ENCODE data around the gene SDF2.
A peak's percentile ranks its signal among the peaks of the same experiment; 100 is the strongest.

The SDF2 gene

DNA sequence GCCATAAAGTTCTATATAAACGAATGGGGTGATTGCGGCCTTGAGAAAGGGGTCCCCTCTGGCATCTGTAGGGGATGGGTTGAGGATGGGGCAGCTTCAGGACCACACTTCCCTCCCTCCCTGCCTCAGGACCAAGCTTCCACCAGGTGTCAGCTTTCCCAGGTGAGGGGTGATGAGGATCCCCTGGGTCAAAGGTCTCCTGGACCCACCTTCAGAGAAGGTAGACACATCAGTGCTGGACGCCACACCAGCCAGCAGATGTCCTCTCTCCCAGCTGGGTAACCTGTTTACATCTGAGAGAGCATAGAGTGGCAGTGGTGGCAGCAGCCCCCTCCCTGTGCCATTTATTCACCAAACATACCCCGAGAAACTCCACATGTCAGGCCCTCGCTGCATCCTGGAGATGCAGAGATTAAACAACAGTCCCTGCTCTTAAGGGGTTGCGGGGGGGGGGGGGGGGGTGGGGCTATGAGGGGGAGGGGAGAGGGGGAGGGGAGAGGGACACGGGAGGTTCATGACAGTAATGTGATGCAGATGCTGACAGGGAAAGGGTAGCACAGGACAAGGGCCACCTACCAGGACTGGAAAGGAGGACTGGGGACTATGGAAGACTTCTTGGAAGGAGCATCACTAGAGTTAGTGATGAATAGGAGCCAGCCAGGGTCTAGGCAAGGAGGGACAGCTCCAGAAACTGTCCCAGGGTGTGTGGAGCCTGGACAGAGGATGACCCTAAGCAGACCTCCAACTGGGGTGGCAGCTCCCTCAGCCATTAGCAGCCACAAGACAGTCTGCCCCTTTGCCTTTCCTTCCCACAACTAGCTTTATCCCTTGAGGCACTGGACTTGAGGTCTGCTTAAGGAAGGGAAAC lies 45.0 kb upstream of the SDF2 start:
- Histone ChIP-seq H3K27me3 (ENCODE audit: control insufficient read depth in 3 of 3, insufficient read depth in 3 of 3, low read depth in 1 of 3, low read length in 3 of 3) (no peaks in the 10 kb centered on the region), H2AFZ (ENCODE audit: low read length) (no peak overlapping the region), H3K79me1 (ENCODE audit: low read depth, low read length) (peaks cover 9% of the 10 kb centered on the region), H3K23ac (ENCODE audit: low read depth, low read length, poor library complexity) (no peak overlapping the region), H3K18ac (ENCODE audit: low read length) (no peak overlapping the region), H3K4ac (ENCODE audit: low read length) (no peak overlapping the region), H4K8ac (ENCODE audit: low read depth, low read length) (no peak overlapping the region), H3K9me3 (replicated peaks in 1 of 2; ENCODE audit: control insufficient read depth in 2 of 2, insufficient read depth in 1 of 2, low read depth in 1 of 2, low read length in 2 of 2) (no peaks in the 10 kb centered on the region), H2BK12ac (ENCODE audit: low read length) (no peak overlapping the region), H2BK15ac (ENCODE audit: low read length) (no peak overlapping the region), H2BK120ac (ENCODE audit: low read depth, low read length) (no peak overlapping the region), H2BK5ac (ENCODE audit: low read length) (no peak overlapping the region), H3K27ac (replicated peaks; ENCODE audit: low read length) (no peak overlapping the region), H3K4me3 (ENCODE audit: low read length in 2 of 2) (no peak overlapping the region), H3K9ac (ENCODE audit: low read depth, low read length, poor library complexity) (no peak overlapping the region), H3K14ac (ENCODE audit: low read length) (no peak overlapping the region), H3K36me3 (replicated peaks in 1 of 2; ENCODE audit: control insufficient read depth in 2 of 2, insufficient read depth in 2 of 2, low read length in 2 of 2) (peaks cover 16 to 39% of the 10 kb centered on the region in 2 donors), H2AK5ac (ENCODE audit: low read depth, low read length) (no peak overlapping the region), H4K91ac (ENCODE audit: low read depth, low read length, poor library complexity) (no peak overlapping the region), H3K4me2 (ENCODE audit: insufficient read depth, low read length, poor library complexity, severe bottlenecking) (no peak overlapping the region), H3K4me1 (ENCODE audit: control insufficient read depth in 2 of 2, insufficient read depth in 1 of 2, low read depth in 1 of 2, low read length in 2 of 2) (peaks cover 21% of the 10 kb centered on the region in 2 donors)
- DNase-seq (ENCODE audit: low spot score), result no peak
- WGBS, 2 donors (ENCODE audit: extremely low coverage in 2 of 2, insufficient read length in 2 of 2, insufficient replicate concordance in 1 of 2), result no CpG with 5 or more reads among the region's 7 CpGs

DNA sequence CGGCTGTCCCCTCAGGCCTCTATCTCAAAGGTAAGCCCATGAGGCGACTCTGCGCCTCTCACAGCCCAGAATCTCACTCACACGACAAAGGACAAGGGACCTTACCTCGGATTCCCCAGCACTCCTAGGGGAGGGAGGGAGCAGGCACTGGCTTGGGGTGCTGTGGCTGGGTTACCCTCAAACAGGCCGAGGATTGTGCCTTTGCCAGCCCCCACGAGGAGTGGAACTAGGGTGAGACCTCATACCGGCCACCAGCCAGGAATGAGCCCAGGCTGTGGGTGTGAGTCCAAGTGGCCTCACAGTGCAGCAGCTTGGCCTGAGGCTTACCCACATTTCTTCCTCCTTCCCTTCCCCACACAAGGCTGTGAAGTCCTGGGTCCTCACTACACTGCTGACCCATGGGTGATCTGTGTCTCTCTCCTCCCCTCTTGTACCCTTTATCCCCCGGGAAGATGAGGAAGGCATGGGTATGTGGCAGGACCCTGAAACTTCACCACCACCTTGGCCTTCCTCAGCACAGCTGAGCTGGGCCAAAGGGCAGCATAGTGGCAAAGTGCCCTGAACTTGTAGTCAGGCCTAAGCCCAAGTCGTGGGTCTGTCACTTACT lies 44.1 kb upstream of the SDF2 start:
- peaks cover 9% of the 10 kb centered on the region for H3K79me1 ChIP-seq (ENCODE audit: low read depth, low read length)
- no CpG with 5 or more reads among the region's 10 CpGs for WGBS, 2 donors (ENCODE audit: extremely low coverage in 2 of 2, insufficient read length in 2 of 2, insufficient replicate concordance in 1 of 2)
- no peak overlapping the region for H3K18ac ChIP-seq (ENCODE audit: low read length)

GRCh38 chr17:28705074-28705659 lies 43.5 kb upstream of the SDF2 start:
- no peak for DNase-seq (ENCODE audit: low spot score)
- Histone ChIP-seq H2BK15ac (ENCODE audit: low read length) (no peak overlapping the region), H2BK5ac (ENCODE audit: low read length) (no peak overlapping the region), H2AFZ (ENCODE audit: low read length) (no peak overlapping the region), H4K8ac (ENCODE audit: low read depth, low read length) (no peak overlapping the region), H3K4me2 (ENCODE audit: insufficient read depth, low read length, poor library complexity, severe bottlenecking) (no peak overlapping the region), H4K91ac (ENCODE audit: low read depth, low read length, poor library complexity) (no peak overlapping the region), H3K23ac (ENCODE audit: low read depth, low read length, poor library complexity) (no peak overlapping the region), H3K4me3 (ENCODE audit: low read length in 2 of 2) (peak overlapping the region in 1 of 2 donors; percentile 26), H3K9me3 (replicated peaks in 1 of 2; ENCODE audit: control insufficient read depth in 2 of 2, insufficient read depth in 1 of 2, low read depth in 1 of 2, low read length in 2 of 2) (no peaks in the 10 kb centered on the region), H2AK5ac (ENCODE audit: low read depth, low read length) (peak overlapping the region; percentile 37), H3K4ac (ENCODE audit: low read length) (no peak overlapping the region), H3K27ac (replicated peaks; ENCODE audit: low read length) (no peak overlapping the region), H3K14ac (ENCODE audit: low read length) (no peak overlapping the region), H2BK12ac (ENCODE audit: low read length) (no peak overlapping the region), H3K36me3 (replicated peaks in 1 of 2; ENCODE audit: control insufficient read depth in 2 of 2, insufficient read depth in 2 of 2, low read length in 2 of 2) (peaks cover 31 to 54% of the 10 kb centered on the region in 2 donors), H3K27me3 (ENCODE audit: control insufficient read depth in 3 of 3, insufficient read depth in 3 of 3, low read depth in 1 of 3, low read length in 3 of 3) (no peaks in the 10 kb centered on the region), H2BK120ac (ENCODE audit: low read depth, low read length) (no peak overlapping the region), H3K79me1 (ENCODE audit: low read depth, low read length) (peaks cover 9% of the 10 kb centered on the region), H3K4me1 (ENCODE audit: control insufficient read depth in 2 of 2, insufficient read depth in 1 of 2, low read depth in 1 of 2, low read length in 2 of 2) (peaks cover 18 to 23% of the 10 kb centered on the region in 2 donors), H3K18ac (ENCODE audit: low read length) (peak overlapping the region; percentile 42), H3K9ac (ENCODE audit: low read depth, low read length, poor library complexity) (peak overlapping the region; percentile 63)
- WGBS, 2 donors (ENCODE audit: extremely low coverage in 2 of 2, insufficient read length in 2 of 2, insufficient replicate concordance in 1 of 2), result no CpG with 5 or more reads among the region's 5 CpGs

More for the DNA sequence above, 44.1 kb upstream of the SDF2 start:
- Histone ChIP-seq H4K8ac (ENCODE audit: low read depth, low read length) (no peak overlapping the region), H2AK5ac (ENCODE audit: low read depth, low read length) (peak overlapping the region; percentile 37), H3K27me3 (ENCODE audit: control insufficient read depth in 3 of 3, insufficient read depth in 3 of 3, low read depth in 1 of 3, low read length in 3 of 3) (no peaks in the 10 kb centered on the region), H3K14ac (ENCODE audit: low read length) (peak overlapping the region; percentile 26), H2BK5ac (ENCODE audit: low read length) (peak overlapping the region; percentile 33), H2BK120ac (ENCODE audit: low read depth, low read length) (no peak overlapping the region), H3K9me3 (replicated peaks in 1 of 2; ENCODE audit: control insufficient read depth in 2 of 2, insufficient read depth in 1 of 2, low read depth in 1 of 2, low read length in 2 of 2) (no peaks in the 10 kb centered on the region), H4K91ac (ENCODE audit: low read depth, low read length, poor library complexity) (no peak overlapping the region), H3K9ac (ENCODE audit: low read depth, low read length, poor library complexity) (peak overlapping the region; percentile 72), H2BK15ac (ENCODE audit: low read length) (no peak overlapping the region), H3K23ac (ENCODE audit: low read depth, low read length, poor library complexity) (peak overlapping the region; percentile 11), H3K36me3 (replicated peaks in 1 of 2; ENCODE audit: control insufficient read depth in 2 of 2, insufficient read depth in 2 of 2, low read length in 2 of 2) (peaks cover 24 to 47% of the 10 kb centered on the region in 2 donors), H3K4me3 (ENCODE audit: low read length in 2 of 2) (no peak overlapping the region), H2BK12ac (ENCODE audit: low read length) (no peak overlapping the region), H3K4me1 (ENCODE audit: control insufficient read depth in 2 of 2, insufficient read depth in 1 of 2, low read depth in 1 of 2, low read length in 2 of 2) (peaks cover 18 to 23% of the 10 kb centered on the region in 2 donors), H3K27ac (replicated peaks; ENCODE audit: low read length) (no peak overlapping the region), H3K4ac (ENCODE audit: low read length) (peak overlapping the region; percentile 67), H2AFZ (ENCODE audit: low read length) (no peak overlapping the region), H3K4me2 (ENCODE audit: insufficient read depth, low read length, poor library complexity, severe bottlenecking) (no peak overlapping the region)
- DNase-seq (ENCODE audit: low spot score), result no peak

Measured in neuronal stem cell (in vitro differentiated cells).